Measurements from ENCODE around the gene CENPW.

The CENPW gene

GRCh38 chr6:126372626-126373025 is 32.7 kb downstream of the CENPW start:
- H3K4me3 ChIP-seq (ENCODE audit: low read depth, low read length): no peak overlapping the region

GRCh38 chr6:126373344-126373743 is 33.4 kb downstream of the CENPW start:
- TF ChIP-seq, protein P1, sequence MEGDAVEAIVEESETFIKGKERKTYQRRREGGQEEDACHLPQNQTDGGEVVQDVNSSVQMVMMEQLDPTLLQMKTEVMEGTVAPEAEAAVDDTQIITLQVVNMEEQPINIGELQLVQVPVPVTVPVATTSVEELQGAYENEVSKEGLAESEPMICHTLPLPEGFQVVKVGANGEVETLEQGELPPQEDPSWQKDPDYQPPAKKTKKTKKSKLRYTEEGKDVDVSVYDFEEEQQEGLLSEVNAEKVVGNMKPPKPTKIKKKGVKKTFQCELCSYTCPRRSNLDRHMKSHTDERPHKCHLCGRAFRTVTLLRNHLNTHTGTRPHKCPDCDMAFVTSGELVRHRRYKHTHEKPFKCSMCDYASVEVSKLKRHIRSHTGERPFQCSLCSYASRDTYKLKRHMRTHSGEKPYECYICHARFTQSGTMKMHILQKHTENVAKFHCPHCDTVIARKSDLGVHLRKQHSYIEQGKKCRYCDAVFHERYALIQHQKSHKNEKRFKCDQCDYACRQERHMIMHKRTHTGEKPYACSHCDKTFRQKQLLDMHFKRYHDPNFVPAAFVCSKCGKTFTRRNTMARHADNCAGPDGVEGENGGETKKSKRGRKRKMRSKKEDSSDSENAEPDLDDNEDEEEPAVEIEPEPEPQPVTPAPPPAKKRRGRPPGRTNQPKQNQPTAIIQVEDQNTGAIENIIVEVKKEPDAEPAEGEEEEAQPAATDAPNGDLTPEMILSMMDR (IDR thresholded peaks at IDR 0.05; ENCODE audit: low read depth, low read length): no peak
- no peak overlapping the region for H3K4me3 ChIP-seq (ENCODE audit: low read depth, low read length)

More at GRCh38 chr6:126372626-126373025, 32.7 kb downstream of the CENPW start:
- TF ChIP-seq, protein P1 (IDR thresholded peaks at IDR 0.05; ENCODE audit: low read depth, low read length): no peak

- H3K4me3 ChIP-seq (ENCODE audit: low read depth, low read length): no peak overlapping the region
- TF ChIP-seq, protein P1 (IDR thresholded peaks at IDR 0.05; ENCODE audit: low read depth, low read length): no peak
Measured at GRCh38 chr6:126374372-126374771, 34.5 kb downstream of the CENPW start.

- TF ChIP-seq, protein P1 (IDR thresholded peaks at IDR 0.05; ENCODE audit: low read depth, low read length): no peak
- no peak overlapping the region for H3K4me3 ChIP-seq (ENCODE audit: low read depth, low read length)
Measured at GRCh38 chr6:126376682-126377081, 36.8 kb downstream of the CENPW start.

DNA sequence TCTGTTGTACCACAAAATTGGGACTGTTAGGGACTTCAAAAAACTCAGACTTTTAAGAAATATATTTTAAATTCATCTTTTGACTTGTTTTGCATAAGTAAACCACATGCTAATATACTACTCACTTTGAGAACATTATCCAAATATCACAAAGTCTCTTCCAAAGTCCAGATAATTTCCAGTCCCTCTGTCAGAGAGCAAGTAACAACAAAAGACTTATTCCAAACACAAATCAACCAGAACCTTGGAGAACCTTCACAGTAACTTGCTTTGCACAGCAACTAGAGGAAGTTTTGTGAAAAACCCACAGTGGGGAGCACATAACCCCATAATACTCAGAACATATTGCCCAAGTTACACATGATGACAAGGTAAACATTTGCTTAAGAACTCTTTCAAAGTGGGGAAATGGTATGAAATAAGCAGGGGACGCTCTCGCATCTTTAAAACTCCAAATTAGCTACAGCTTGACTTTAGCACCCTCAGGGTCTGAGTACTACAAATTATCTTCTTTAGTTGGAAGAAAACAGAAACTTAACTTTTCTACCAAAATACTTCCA is 37.8 kb downstream of the CENPW start:
- H3K4me3 ChIP-seq (ENCODE audit: low read depth, low read length): no peak overlapping the region
- TF ChIP-seq, protein P1 (IDR thresholded peaks at IDR 0.05; ENCODE audit: low read depth, low read length): no peak

DNA sequence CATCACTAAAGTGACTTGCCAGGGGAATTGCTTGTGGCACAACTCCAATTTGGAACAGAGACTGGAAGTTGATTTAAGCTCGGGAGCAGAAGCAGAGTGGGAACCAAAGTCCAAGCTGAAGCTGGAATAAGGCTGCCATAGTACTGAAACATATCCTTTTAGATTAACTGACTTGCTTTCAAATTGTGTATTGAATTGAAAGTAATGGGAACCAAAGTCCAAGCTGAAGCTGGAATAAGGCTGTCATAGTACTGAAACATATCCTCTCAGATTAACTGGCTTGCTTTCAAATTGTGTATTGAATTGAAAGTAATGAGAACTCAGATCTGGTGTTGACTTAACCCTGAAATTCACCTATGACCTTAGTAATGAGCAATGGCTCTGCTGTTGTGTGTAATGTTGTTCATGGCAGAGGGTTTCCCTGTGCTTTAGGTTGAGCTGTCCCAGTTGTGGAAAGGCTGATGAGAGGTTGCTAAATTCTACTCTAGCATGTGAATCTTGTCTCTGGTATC is 40.2 kb downstream of the CENPW start:
- H3K4me3 ChIP-seq (ENCODE audit: low read depth, low read length): no peak overlapping the region
- TF ChIP-seq, protein P1 (IDR thresholded peaks at IDR 0.05; ENCODE audit: low read depth, low read length): no peak

- H3K4me3 ChIP-seq (ENCODE audit: low read depth, low read length): no peak overlapping the region
- TF ChIP-seq, protein P1 (IDR thresholded peaks at IDR 0.05; ENCODE audit: low read depth, low read length): no peak
Measured at GRCh38 chr6:126381498-126381897, 41.6 kb downstream of the CENPW start.
